Ectodermal cell (in vitro differentiated cells): ENCODE measurements around the gene ITPKB.

Experiments
- H3K27ac ChIP-seq: 2 replicates; pipeline ENCODE4 v1.7.0; 2013; ENCODE audit warnings: mild to moderate bottlenecking, low read depth, low read length; ENCODE audit not compliant: insufficient read depth, poor library complexity, severe bottlenecking
- H3K27me3 ChIP-seq: 2 replicates; pipeline ENCODE4 v1.7.0; 2013; ENCODE audit warnings: mild to moderate bottlenecking, low read length; ENCODE audit not compliant: insufficient read depth, control insufficient read depth, poor library complexity, severe bottlenecking
- H3K36me3 ChIP-seq: one replicate; pipeline ENCODE4 v1.7.0; 2013; ENCODE audit warnings: low read length; ENCODE audit not compliant: control insufficient read depth, insufficient read depth
- H3K4me1 ChIP-seq: one replicate; pipeline ENCODE4 v1.7.0; 2013; ENCODE audit warnings: low read length; ENCODE audit not compliant: control insufficient read depth, insufficient read depth
- H3K4me3 ChIP-seq: 2 replicates; pipeline ENCODE4 v1.7.0; 2013; ENCODE audit warnings: low read depth, low read length, control low read depth; ENCODE audit not compliant: insufficient read depth
- H3K9me3 ChIP-seq: 2 replicates; pipeline ENCODE4 v1.7.0; 2013; ENCODE audit warnings: mild to moderate bottlenecking, low read length, moderate library complexity; ENCODE audit not compliant: control insufficient read depth
- WGBS, 2 experiments: methylation state at CpG; one replicate each; pipeline ENCODE4 v1.1.7; 2013; ENCODE audit warnings: missing lambda C conversion rate in 2 of 2; 5-methylcytosine and 5-hydroxymethylcytosine counted together

Gene ITPKB

GRCh38 chr1:226659641-226660040 is 79.4 kb downstream of the ITPKB start:
- Histone ChIP-seq H3K36me3 (no peaks in the 10 kb centered on the region), H3K4me1 (peaks cover 67% of the 10 kb centered on the region), H3K4me3 (no peak overlapping the region), H3K27me3 (no peaks in the 10 kb centered on the region), H3K9me3 (no peaks in the 10 kb centered on the region), H3K27ac (no peak overlapping the region)
- WGBS, 2 experiments: 88 to 89% methylated on average over 5 of the region's 5 CpGs

- no peaks in the 10 kb centered on the region for H3K27me3 ChIP-seq
- 93 to 94% methylated on average over 5 of the region's 5 CpGs for WGBS, 2 experiments
- H3K4me1 ChIP-seq: peaks cover 69% of the 10 kb centered on the region
- no peaks in the 10 kb centered on the region for H3K9me3 ChIP-seq
- no peak overlapping the region for H3K4me3 ChIP-seq
- no peak overlapping the region for H3K27ac ChIP-seq
- no peaks in the 10 kb centered on the region for H3K36me3 ChIP-seq
Measured at GRCh38 chr1:226659136-226659535, 79.9 kb downstream of the ITPKB start.

DNA sequence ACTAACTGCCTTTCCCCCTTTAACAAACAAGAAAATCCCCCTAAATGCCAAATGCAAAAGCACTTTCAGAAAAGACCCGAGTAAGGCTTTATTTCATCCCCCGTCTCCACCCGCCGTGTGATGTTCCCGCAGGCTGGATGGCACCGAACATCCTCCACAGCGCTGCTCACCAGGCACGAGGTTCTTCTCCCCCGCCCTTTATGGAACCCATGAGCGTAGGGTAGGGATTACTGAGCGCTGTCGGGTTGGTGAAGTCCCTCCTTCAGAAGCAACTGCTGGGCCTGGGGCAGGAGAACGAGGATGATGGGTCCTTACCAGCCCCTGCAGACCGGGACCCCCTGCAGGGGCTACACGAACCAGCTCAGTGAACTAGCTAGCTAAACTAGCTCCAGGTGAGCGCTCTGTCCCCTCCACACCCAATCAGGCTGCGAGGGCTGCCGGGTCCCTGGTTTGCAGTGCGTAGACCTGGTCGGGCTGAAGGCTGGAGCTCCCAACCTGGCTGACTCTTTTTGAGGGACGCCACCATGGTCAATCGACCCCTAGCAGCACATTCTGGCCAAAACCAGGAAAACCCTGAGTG is 80.4 kb downstream of the ITPKB start:
- H3K27me3 ChIP-seq: no peaks in the 10 kb centered on the region
- H3K4me1 ChIP-seq: peaks cover 69% of the 10 kb centered on the region
- H3K9me3 ChIP-seq: no peaks in the 10 kb centered on the region
- H3K4me3 ChIP-seq: no peak overlapping the region
- 94% methylated on average over 22 of the region's 22 CpGs for WGBS, 2 experiments
- H3K27ac ChIP-seq: no peak overlapping the region
- H3K36me3 ChIP-seq: no peaks in the 10 kb centered on the region

DNA sequence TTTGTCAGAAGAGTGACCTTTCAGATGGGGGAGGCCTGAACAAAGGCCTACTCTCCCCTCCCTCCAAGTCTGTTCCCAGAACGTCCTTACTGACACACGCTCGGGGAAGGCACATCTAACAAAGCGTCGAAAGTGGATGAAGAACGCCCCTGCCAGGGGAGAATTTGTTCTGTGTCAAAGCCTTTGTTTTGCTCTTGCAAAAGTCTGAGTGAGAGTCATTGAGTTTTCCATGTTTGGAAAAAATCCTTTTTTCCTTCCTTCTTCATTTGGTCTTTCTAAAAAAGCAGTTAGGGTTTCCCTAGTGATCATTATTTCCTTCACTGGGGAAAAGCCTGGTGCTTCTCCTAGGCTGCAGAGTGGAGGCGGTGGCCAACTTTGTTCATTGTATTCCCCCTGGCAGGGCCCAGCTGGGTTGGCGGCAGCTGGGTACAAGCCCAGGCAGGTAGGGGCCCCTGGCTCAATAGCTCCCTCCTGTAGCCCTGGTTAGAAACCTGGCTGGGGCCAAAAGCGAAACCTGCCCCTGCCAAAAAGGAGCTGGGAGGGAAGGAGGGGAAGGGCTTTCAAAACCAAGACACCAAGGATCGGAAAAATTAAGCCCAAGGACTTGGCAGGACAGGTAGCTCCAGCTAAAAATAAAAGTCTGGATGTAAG is 81.1 kb downstream of the ITPKB start:
- 59 to 63% methylated on average over 10 of the region's 10 CpGs for WGBS, 2 experiments
- no peak overlapping the region for H3K4me3 ChIP-seq
- peak overlapping the region; percentile 40 for H3K27ac ChIP-seq
- H3K4me1 ChIP-seq: peaks cover 75% of the 10 kb centered on the region
- H3K36me3 ChIP-seq: no peaks in the 10 kb centered on the region
- no peaks in the 10 kb centered on the region for H3K9me3 ChIP-seq
- H3K27me3 ChIP-seq: no peaks in the 10 kb centered on the region

DNA sequence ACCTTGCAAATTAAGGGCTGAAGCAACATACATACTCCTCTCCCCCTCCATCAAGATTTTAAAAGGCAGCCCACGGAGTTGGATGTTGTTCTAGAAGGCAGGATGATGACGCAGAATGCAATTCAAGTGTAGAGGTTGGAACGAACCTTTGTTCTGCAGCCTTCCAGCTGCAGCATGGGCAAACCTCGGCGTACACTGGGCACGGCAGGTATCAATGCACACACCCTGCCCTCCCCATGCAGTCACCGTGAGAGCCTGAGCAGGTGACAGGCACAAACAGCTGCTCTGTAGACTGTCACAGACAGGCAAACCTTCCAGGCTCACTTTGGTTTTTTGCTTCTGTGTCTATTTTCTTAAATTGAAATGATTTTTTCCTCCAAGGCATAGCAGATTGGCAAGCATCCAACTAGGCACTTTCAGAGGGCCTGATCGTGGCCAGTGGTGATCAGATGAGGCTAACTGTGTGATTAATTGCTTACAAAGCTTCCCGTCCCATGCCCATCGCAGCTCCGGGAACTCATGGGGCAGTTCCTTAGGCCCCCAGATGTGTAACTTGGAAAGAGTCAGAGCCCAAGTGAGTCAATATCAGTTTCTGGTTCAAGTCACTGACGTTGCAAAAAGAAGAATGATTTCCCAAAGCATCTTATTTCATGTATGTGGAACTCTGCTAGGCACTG is 82.3 kb downstream of the ITPKB start:
- 88 to 90% methylated on average over 12 of the region's 12 CpGs for WGBS, 2 experiments
- no peaks in the 10 kb centered on the region for H3K9me3 ChIP-seq
- no peaks in the 10 kb centered on the region for H3K36me3 ChIP-seq
- no peak overlapping the region for H3K27ac ChIP-seq
- H3K4me1 ChIP-seq: peaks cover 69% of the 10 kb centered on the region
- H3K27me3 ChIP-seq: no peaks in the 10 kb centered on the region
- H3K4me3 ChIP-seq: no peak overlapping the region

GRCh38 chr1:226656201-226656600 is 82.9 kb downstream of the ITPKB start:
- H3K4me1 ChIP-seq: peaks cover 66% of the 10 kb centered on the region
- H3K36me3 ChIP-seq: no peaks in the 10 kb centered on the region
- WGBS, 2 experiments: 71 to 72% methylated on average over 4 of the region's 4 CpGs
- H3K27ac ChIP-seq: no peak overlapping the region
- no peaks in the 10 kb centered on the region for H3K27me3 ChIP-seq
- no peaks in the 10 kb centered on the region for H3K9me3 ChIP-seq
- H3K4me3 ChIP-seq: no peak overlapping the region

DNA sequence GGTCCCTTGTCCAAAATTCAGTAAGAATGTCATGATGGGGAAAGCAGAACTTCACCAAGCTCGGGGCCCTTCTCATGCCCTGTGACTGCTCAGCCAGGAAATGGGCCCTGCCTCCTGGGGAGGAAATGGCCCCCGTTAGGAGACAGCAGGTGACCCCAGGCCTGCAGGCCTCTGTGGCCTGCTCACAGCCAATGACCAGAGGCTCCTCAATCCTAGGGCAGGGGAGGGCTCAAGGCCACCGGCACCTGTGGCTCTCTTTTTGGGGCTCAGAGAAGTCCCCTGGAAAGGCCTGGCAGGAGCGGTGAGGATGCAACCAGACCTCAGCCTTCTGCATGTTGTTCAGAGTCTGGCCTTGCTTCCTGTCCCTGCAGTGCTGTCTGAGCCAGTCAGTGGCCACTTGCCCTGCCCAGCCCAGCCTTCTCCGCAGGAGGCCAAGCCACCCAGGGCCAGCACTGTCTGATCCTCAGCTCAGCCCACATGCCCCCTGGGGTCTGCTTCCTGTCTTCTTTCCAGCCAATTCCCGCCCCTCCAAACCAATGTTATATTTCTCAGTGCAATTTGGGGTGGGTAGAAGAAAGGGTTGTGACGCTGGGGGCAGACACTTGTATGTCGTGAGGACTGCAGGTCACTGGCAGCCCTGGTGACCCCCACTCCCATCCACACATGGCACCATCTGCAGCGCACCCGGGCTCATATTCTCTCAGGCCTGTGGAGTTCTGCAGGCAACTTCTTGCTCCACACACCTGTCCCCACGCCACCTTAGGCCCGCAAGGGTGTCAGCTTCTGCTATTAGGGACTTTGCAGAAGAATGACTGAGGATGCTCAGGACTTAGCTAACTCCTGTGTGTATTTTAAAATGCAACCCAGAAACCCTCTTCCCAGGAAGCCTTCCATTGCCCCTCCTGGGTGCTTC is 83.6 kb downstream of the ITPKB start:
- Histone ChIP-seq H3K27me3 (no peaks in the 10 kb centered on the region), H3K9me3 (no peaks in the 10 kb centered on the region), H3K36me3 (no peaks in the 10 kb centered on the region), H3K27ac (peak overlapping the region; percentile 88), H3K4me1 (peaks cover 64% of the 10 kb centered on the region), H3K4me3 (no peak overlapping the region)
- 68 to 76% methylated on average over 11 to 12 of the region's 12 CpGs for WGBS, 2 experiments

DNA sequence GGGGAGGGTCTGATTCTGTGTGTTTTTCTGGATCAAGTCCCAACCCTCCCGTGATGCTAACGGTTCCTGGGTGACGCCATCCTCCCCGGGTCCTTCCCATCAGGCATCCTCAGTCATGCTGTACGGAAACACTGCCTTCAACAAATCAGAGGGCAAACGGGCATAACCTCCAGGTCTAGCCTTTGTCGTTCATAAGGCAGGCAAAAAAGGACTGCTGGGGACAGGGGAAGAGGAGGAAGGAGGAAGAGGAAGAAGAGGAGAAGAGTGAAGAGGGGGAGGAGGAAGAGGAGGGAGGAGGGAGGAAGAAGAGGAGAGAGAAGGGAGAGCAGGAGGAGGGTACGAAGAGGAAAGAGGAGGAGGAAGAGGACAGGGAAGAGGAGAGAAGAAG is 84.4 kb downstream of the ITPKB start:
- H3K27me3 ChIP-seq: no peaks in the 10 kb centered on the region
- no peak overlapping the region for H3K4me3 ChIP-seq
- H3K9me3 ChIP-seq: no peaks in the 10 kb centered on the region
- 80% methylated on average over 8 of the region's 8 CpGs for whole genome bisulfite sequencing, 2 experiments
- H3K27ac ChIP-seq: peak overlapping the region; percentile 88
- H3K4me1 ChIP-seq: peaks cover 72% of the 10 kb centered on the region
- no peaks in the 10 kb centered on the region for H3K36me3 ChIP-seq

GRCh38 chr1:226654046-226654667 is 84.9 kb downstream of the ITPKB start:
- Histone ChIP-seq H3K27me3 (no peaks in the 10 kb centered on the region), H3K27ac (peak overlapping the region; percentile 88), H3K4me1 (peaks cover 73% of the 10 kb centered on the region), H3K4me3 (no peak overlapping the region), H3K9me3 (no peaks in the 10 kb centered on the region), H3K36me3 (no peaks in the 10 kb centered on the region)
- WGBS, 2 experiments: 11% methylated on average over 8 of the region's 8 CpGs
